ENCODE measurements around the gene FZD1. TPM values are rescaled to one million over a fixed set of nuclear protein-coding genes. Genes with fewer than 3 reads are reported as not detected.
"Not testable (repeated sequence)": the region's sequence is repeated elsewhere in the genome, so short reads cannot be mapped to it uniquely, and the experiment has no call there.

Gene FZD1
- total and polyA plus RNA-seq, 2 donors (not counting 1 experiment from before 2014, with no cell fraction given), result 7.6 to 12.6 TPM

- H3K9ac ChIP-seq (ENCODE audit: insufficient read depth, low read length), result no peak overlapping the region
These were observed 38.6 kb downstream of the FZD1 start for GRCh38 chr7:91302794-91303193.

GRCh38 chr7:91306266-91306665 lies 42.0 kb downstream of the FZD1 start:
- Histone ChIP-seq H3K4me1 (ENCODE audit: control insufficient read depth, extremely low read depth, insufficient read depth, low read length) (no peaks in the 10 kb centered on the region), H3K4me3 (replicated peaks in 1 of 4; ENCODE audit: control extremely low read depth in 1 of 4, insufficient read depth in 1 of 4, low read depth in 3 of 4, low read length in 4 of 4) (no peak overlapping the region), H4K20me1 (ENCODE audit: control insufficient read depth, extremely low read depth, insufficient read depth, low read length) (no peaks in the 10 kb centered on the region), H3K79me2 (ENCODE audit: control insufficient read depth, insufficient read depth, low read length) (no peaks in the 10 kb centered on the region), H3K9ac (ENCODE audit: insufficient read depth, low read length) (no peak overlapping the region), H3K36me3 (ENCODE audit: control insufficient read depth, insufficient read depth, low read length) (no peaks in the 10 kb centered on the region), H3K27ac (ENCODE audit: insufficient read depth, low read length) (no peak overlapping the region), H3K9me3 (ENCODE audit: control insufficient read depth, insufficient read depth, low read depth, low read length) (no peaks in the 10 kb centered on the region), H3K27me3 (ENCODE audit: control insufficient read depth, insufficient read depth, low read length) (no peaks in the 10 kb centered on the region), H3K4me2 (ENCODE audit: extremely low read depth, insufficient read depth, low read length) (no peak overlapping the region), H2AFZ (ENCODE audit: low read length) (no peak overlapping the region)
- DNase-seq (ENCODE audit: low read depth in 2 of 2), result no peak
- TF ChIP-seq CTCF (conservative IDR thresholded peaks at IDR 0.05 in 1 of 2, IDR thresholded peaks at IDR 0.05 in 1 of 2; ENCODE audit: low read depth in 1 of 2, low read length in 2 of 2) (no peak), EZH2 (IDR thresholded peaks at IDR 0.05; ENCODE audit: low read length, missing control alignments) (no peak)

More at GRCh38 chr7:91302794-91303193, 38.6 kb downstream of the FZD1 start:
- H3K4me1 ChIP-seq (ENCODE audit: control insufficient read depth, extremely low read depth, insufficient read depth, low read length), result no peaks in the 10 kb centered on the region
- no peak overlapping the region for H3K27ac ChIP-seq (ENCODE audit: insufficient read depth, low read length)
- no peaks in the 10 kb centered on the region for H3K79me2 ChIP-seq (ENCODE audit: control insufficient read depth, insufficient read depth, low read length)
- no peaks in the 10 kb centered on the region for H4K20me1 ChIP-seq (ENCODE audit: control insufficient read depth, extremely low read depth, insufficient read depth, low read length)
- TF ChIP-seq EZH2 (IDR thresholded peaks at IDR 0.05; ENCODE audit: low read length, missing control alignments) (no peak), CTCF (conservative IDR thresholded peaks at IDR 0.05 in 1 of 2, IDR thresholded peaks at IDR 0.05 in 1 of 2; ENCODE audit: low read depth in 1 of 2, low read length in 2 of 2) (no peak)
- H3K27me3 ChIP-seq (ENCODE audit: control insufficient read depth, insufficient read depth, low read length), result no peaks in the 10 kb centered on the region
- H2AFZ ChIP-seq (ENCODE audit: low read length), result no peak overlapping the region
- H3K36me3 ChIP-seq (ENCODE audit: control insufficient read depth, insufficient read depth, low read length), result no peaks in the 10 kb centered on the region
- no peak for DNase-seq (ENCODE audit: low read depth in 2 of 2)
- no peak overlapping the region for H3K4me2 ChIP-seq (ENCODE audit: extremely low read depth, insufficient read depth, low read length)
- no peak overlapping the region for H3K4me3 ChIP-seq (replicated peaks in 1 of 4; ENCODE audit: control extremely low read depth in 1 of 4, insufficient read depth in 1 of 4, low read depth in 3 of 4, low read length in 4 of 4)
- H3K9me3 ChIP-seq (ENCODE audit: control insufficient read depth, insufficient read depth, low read depth, low read length), result no peaks in the 10 kb centered on the region

- TF ChIP-seq EZH2 (IDR thresholded peaks at IDR 0.05; ENCODE audit: low read length, missing control alignments) (no peak), CTCF (conservative IDR thresholded peaks at IDR 0.05 in 1 of 2, IDR thresholded peaks at IDR 0.05 in 1 of 2; ENCODE audit: low read depth in 1 of 2, low read length in 2 of 2) (no peak)
- H3K36me3 ChIP-seq (ENCODE audit: control insufficient read depth, insufficient read depth, low read length), result no peaks in the 10 kb centered on the region
- no peaks in the 10 kb centered on the region for H3K79me2 ChIP-seq (ENCODE audit: control insufficient read depth, insufficient read depth, low read length)
- H3K4me1 ChIP-seq (ENCODE audit: control insufficient read depth, extremely low read depth, insufficient read depth, low read length), result no peaks in the 10 kb centered on the region
- no peak overlapping the region for H3K4me2 ChIP-seq (ENCODE audit: extremely low read depth, insufficient read depth, low read length)
- H3K27me3 ChIP-seq (ENCODE audit: control insufficient read depth, insufficient read depth, low read length), result no peaks in the 10 kb centered on the region
- no peak overlapping the region for H3K4me3 ChIP-seq (replicated peaks in 1 of 4; ENCODE audit: control extremely low read depth in 1 of 4, insufficient read depth in 1 of 4, low read depth in 3 of 4, low read length in 4 of 4)
- DNase-seq (ENCODE audit: low read depth in 2 of 2), result no peak
- H3K27ac ChIP-seq (ENCODE audit: insufficient read depth, low read length), result no peak overlapping the region
- no peaks in the 10 kb centered on the region for H4K20me1 ChIP-seq (ENCODE audit: control insufficient read depth, extremely low read depth, insufficient read depth, low read length)
- no peak overlapping the region for H2AFZ ChIP-seq (ENCODE audit: low read length)
- H3K9ac ChIP-seq (ENCODE audit: insufficient read depth, low read length), result no peak overlapping the region
- H3K9me3 ChIP-seq (ENCODE audit: control insufficient read depth, insufficient read depth, low read depth, low read length), result no peaks in the 10 kb centered on the region
These were observed 43.2 kb downstream of the FZD1 start for GRCh38 chr7:91307467-91307866.

- H4K20me1 ChIP-seq (ENCODE audit: control insufficient read depth, extremely low read depth, insufficient read depth, low read length); H3K4me3 ChIP-seq (replicated peaks in 1 of 4; ENCODE audit: control extremely low read depth in 1 of 4, insufficient read depth in 1 of 4, low read depth in 3 of 4, low read length in 4 of 4); H3K27ac ChIP-seq (ENCODE audit: insufficient read depth, low read length); H3K27me3 ChIP-seq (ENCODE audit: control insufficient read depth, insufficient read depth, low read length); H3K9me3 ChIP-seq (ENCODE audit: control insufficient read depth, insufficient read depth, low read depth, low read length); H3K9ac ChIP-seq (ENCODE audit: insufficient read depth, low read length); H3K36me3 ChIP-seq (ENCODE audit: control insufficient read depth, insufficient read depth, low read length); H3K4me1 ChIP-seq (ENCODE audit: control insufficient read depth, extremely low read depth, insufficient read depth, low read length); H3K4me2 ChIP-seq (ENCODE audit: extremely low read depth, insufficient read depth, low read length); H3K79me2 ChIP-seq (ENCODE audit: control insufficient read depth, insufficient read depth, low read length); H2AFZ ChIP-seq (ENCODE audit: low read length); DNase-seq (ENCODE audit: low read depth in 2 of 2): not testable (repeated sequence)
These were observed 44.0 kb downstream of the FZD1 start for GRCh38 chr7:91308191-91308590.

All from fibroblast of lung (primary cell).